GM12878 (cell line): Measurements from ENCODE around the gene PDCD1LG2. TPM values are rescaled to one million over a fixed set of nuclear protein-coding genes. Genes with fewer than 3 reads are reported as not detected.
A peak's percentile ranks its signal among the peaks of the same experiment; 100 is the strongest.

Experiments
- ATF2 ChIP-seq: IDR thresholded peaks from 2 replicates; pipeline ENCODE4 v1.6.1; 2012; ENCODE audit warnings: low read length, inconsistent platforms
- BCL11A ChIP-seq: IDR thresholded peaks from 2 replicates; pipeline ENCODE4 v1.6.1; 2011; ENCODE audit warnings: low read depth, low read length
- BCLAF1 ChIP-seq: fragments of 450-650 bp; IDR thresholded peaks from 2 replicates; pipeline ENCODE4 v1.6.1; 2017; ENCODE audit warnings: antibody characterized with exemption, mild to moderate bottlenecking, moderate library complexity
- BMI1 ChIP-seq: fragments of 450-650 bp; IDR thresholded peaks from 2 replicates; pipeline ENCODE4 v1.6.1; 2016; ENCODE audit warnings: mild to moderate bottlenecking, moderate library complexity, borderline replicate concordance
- CBX5 ChIP-seq: sonication (generic); IDR thresholded peaks from 2 replicates; pipeline ENCODE4 v1.6.1; 2016; ENCODE audit warnings: low read depth, moderate library complexity, mild to moderate bottlenecking, inconsistent platforms
- CEBPB ChIP-seq, 2 experiments: fragments of 150-350 bp in 1 of 2; IDR thresholded peaks; 2 replicates each; pipeline ENCODE4 v1.6.1; 2012 to 2014; ENCODE audit warnings: low read depth in 2 of 2, low read length in 2 of 2, borderline replicate concordance in 1 of 2, inconsistent platforms in 1 of 2
- CHD1 ChIP-seq: IDR thresholded peaks from 2 replicates; pipeline ENCODE4 v1.6.1; 2012; ENCODE audit warnings: low read depth, low read length, improper control_type of control experiment
- KLF5 ChIP-seq: fragments of 450-650 bp; IDR thresholded peaks from 2 replicates; pipeline ENCODE4 v1.6.1; 2014; ENCODE audit warnings: mild to moderate bottlenecking; ENCODE audit not compliant: partially characterized antibody
- LARP7 ChIP-seq: fragments of 450-650 bp; IDR thresholded peaks from 2 replicates; pipeline ENCODE4 v1.6.1; 2017; ENCODE audit warnings: mild to moderate bottlenecking
- NR2F1 ChIP-seq: fragments of 450-650 bp; conservative IDR thresholded peaks from 2 replicates; pipeline ENCODE4 v1.6.1; 2017; ENCODE audit warnings: mild to moderate bottlenecking
- POLR2AphosphoS5 ChIP-seq: IDR thresholded peaks from 2 replicates; pipeline ENCODE4 v1.6.1; 2011; ENCODE audit warnings: mild to moderate bottlenecking, low read length, inconsistent platforms
- SP1 ChIP-seq: IDR thresholded peaks from one replicate; pipeline ENCODE4 v1.6.1; 2011; ENCODE audit warnings: low read depth, low read length
- SPI1 ChIP-seq: IDR thresholded peaks from 2 replicates; pipeline ENCODE4 v1.6.1; 2011; ENCODE audit warnings: low read depth, mild to moderate bottlenecking, low read length, moderate library complexity, borderline replicate concordance; ENCODE audit not compliant: insufficient read depth
- SREBF2 ChIP-seq: IDR thresholded peaks from 2 replicates; pipeline ENCODE4 v1.6.1; 2012; ENCODE audit warnings: mild to moderate bottlenecking, low read length
- SRF ChIP-seq, 2 experiments: IDR thresholded peaks; 2 replicates each; pipeline ENCODE4 v1.6.1; 2011; ENCODE audit warnings: low read depth in 2 of 2, low read length in 2 of 2, mild to moderate bottlenecking in 1 of 2, moderate library complexity in 1 of 2
- USF1 ChIP-seq: IDR thresholded peaks from 2 replicates; pipeline ENCODE4 v1.6.1; 2011; ENCODE audit warnings: borderline replicate concordance, low read depth, mild to moderate bottlenecking, moderate library complexity, mixed read lengths, low read length; ENCODE audit not compliant: insufficient read depth; ENCODE audit errors: extremely low read length
- ZNF384 ChIP-seq: IDR thresholded peaks from 2 replicates; pipeline ENCODE4 v1.6.1; 2012; ENCODE audit warnings: low read depth, mild to moderate bottlenecking, low read length, improper control_type of control experiment, borderline replicate concordance
- ZNF687 ChIP-seq: fragments of 450-650 bp; IDR thresholded peaks from 2 replicates; pipeline ENCODE4 v1.6.1; 2017; ENCODE audit warnings: mild to moderate bottlenecking, moderate library complexity
- polyA plus RNA-seq, 11 experiments: library from polyadenylated mRNA; depleted of rRNA in 4 of 11; unstranded in 6 of 11; stranded (reverse) in 5 of 11; fragments of >200 nt; fragmentation: Nextera tagmentation in 4 of 11; fragmentation: Illumina TruSeq in 1 of 11; extraction: Ambion mirVana in 4 of 11; extraction: Trizol in 1 of 11; gene quantifications; 1 replicate in 1 of 11; 2 replicates in 10 of 11; pipeline versions ENCODE4 v1.2.1 to v1.2.3, GENCODE V29; 2011 to 2016; ENCODE audit warnings: inconsistent platforms in 2 of 11, missing spikeins in 2 of 11, low read depth in 1 of 11
- total RNA-seq, 4 experiments: library from RNA; depleted of rRNA in 3 of 4; stranded (reverse); fragments of >200 nt in 3 of 4; fragmentation: Illumina TruSeq in 1 of 4; extraction: Trizol in 1 of 4; gene quantifications; 2 replicates each; pipeline versions ENCODE4 v1.2.1 to v1.2.3, GENCODE V29; 2013 to 2021

The PDCD1LG2 gene
- total and polyA plus RNA-seq, 10 of the 15 experiments (the other 5 are each of a cell fraction or from before 2014, with no cell fraction given), result 1.5 to 37.3 (median 3.0) TPM

GRCh38 chr9:5593904-5594303 lies 83.6 kb downstream of the PDCD1LG2 start (continued):
- TF ChIP-seq ZNF687, result peak; percentile 74; the same call in 1 of the 2 replicates
- peak; percentile 99 for TF ChIP-seq ATF2
- TF ChIP-seq CEBPB (IDR thresholded peaks at IDR 0.05; ENCODE audit: borderline replicate concordance in 1 of 2, low read depth in 2 of 2, low read length in 2 of 2), result peak in 1 of 2 experiments; percentile 93; a peak in 3 of 4 replicates
- TF ChIP-seq SPI1, result peak; percentile 99
- TF ChIP-seq LARP7, result no peak
- peak; percentile 88 for TF ChIP-seq BMI1
- TF ChIP-seq CBX5, result 0 out of 2 replicates have a peak, but pooled peaks have one; percentile 59
- no peak for TF ChIP-seq ZNF384
- TF ChIP-seq BCL11A, result peak; percentile 95
- TF ChIP-seq BCLAF1, result no peak
- no peak for TF ChIP-seq CHD1
- no peak for TF ChIP-seq KLF5
- peak; percentile 32 for TF ChIP-seq USF1
- no peak; a peak in 1 of 4 replicates for TF ChIP-seq SRF (IDR thresholded peaks at IDR 0.05; ENCODE audit: low read depth in 2 of 2, low read length in 2 of 2)
- peak; percentile 72; the same call in 1 of the 2 replicates for TF ChIP-seq NR2F1
- TF ChIP-seq SREBF2, result no peak
- TF ChIP-seq SP1, result peak; percentile 48
- TF ChIP-seq POLR2AphosphoS5, result no peak
